Naive thymus-derived CD8-positive, alpha-beta T cell (primary cell): ENCODE results near the gene TBC1D20. TPM values are rescaled to one million over a fixed set of nuclear protein-coding genes. Genes with fewer than 3 reads are reported as not detected.
"Not testable (repeated sequence)": the region's sequence is repeated elsewhere in the genome, so short reads cannot be mapped to it uniquely, and the experiment has no call there.

Experiments
- ATAC-seq, 2 donors: fragments of 150-1000 bp; cut with Tn5 transposase in 1 of 2; sonication (Bioruptor Pico), chemical (Tn5 transposase) in 1 of 2; 1 replicate in 1 of 2; 2 replicates in 1 of 2; pipeline ENCODE4 v1.10.0; 2021; ENCODE audit warnings: mild to moderate bottlenecking in 2 of 2, moderate library complexity in 2 of 2
- POLR2A ChIA-PET: fragments of 350-600 bp; sonication (Branson Sonifier 250); formaldehyde crosslinking; loops from one replicate; lab custom pipeline; 2021; ENCODE audit warnings: antibody characterized with exemption; lab: Charles Lee
- DNase-seq, 10 donors: peaks; one replicate each; pipeline versions ENCODE4 v3.0.0 to v3.0.0-alpha.2; 2020 to 2022
- H3K27ac Mint-ChIP-seq, 10 donors: one replicate each; pipeline ENCODE4 v1.8.0; 2020 to 2022; ENCODE audit warnings: mild to moderate bottlenecking in 10 of 10, mixed read lengths in 10 of 10, moderate library complexity in 4 of 10, inconsistent platforms in 1 of 10
- H3K27me3 Mint-ChIP-seq, 5 donors: one replicate each; pipeline ENCODE4 v1.8.0; 2021 to 2022; ENCODE audit warnings: mixed read lengths in 5 of 5
- H3K36me3 Mint-ChIP-seq, 3 donors: one replicate each; pipeline ENCODE4 v1.8.0; 2020 to 2022; ENCODE audit warnings: mixed read lengths in 3 of 3, mild to moderate bottlenecking in 2 of 3, inconsistent platforms in 1 of 3
- H3K4me1 Mint-ChIP-seq, 4 donors: one replicate each; pipeline ENCODE4 v1.8.0; 2021 to 2022; ENCODE audit warnings: mixed read lengths in 4 of 4
- H3K4me3 Mint-ChIP-seq, 10 donors: one replicate each; pipeline ENCODE4 v1.8.0; 2020 to 2022; ENCODE audit warnings: mild to moderate bottlenecking in 10 of 10, mixed read lengths in 10 of 10, moderate library complexity in 6 of 10, inconsistent platforms in 1 of 10
- H3K9me3 Mint-ChIP-seq, 9 donors: one replicate each; pipeline ENCODE4 v1.8.0; 2020 to 2022; ENCODE audit warnings: mixed read lengths in 9 of 9, mild to moderate bottlenecking in 3 of 9, inconsistent platforms in 1 of 9, moderate library complexity in 1 of 9
- polyA plus RNA-seq, 3 donors: library from polyadenylated mRNA; unstranded; fragments of 300-500 nt; fragmentation: Illumina TruSeq; gene quantifications; one replicate each; pipeline ENCODE4 v1.2.3, GENCODE V29; 2021
- total RNA-seq, 8 experiments: library from RNA in 2 of 8; stranded (reverse) in 2 of 8; gene quantifications; one replicate each; pipeline ENCODE4 v1.2.3 and lab custom pipeline; 2021 to 2026

Gene TBC1D20
- total and polyA plus RNA-seq, 5 experiments from 2014 or later = 13.8 to 36.6 (median 20.8) TPM

DNA sequence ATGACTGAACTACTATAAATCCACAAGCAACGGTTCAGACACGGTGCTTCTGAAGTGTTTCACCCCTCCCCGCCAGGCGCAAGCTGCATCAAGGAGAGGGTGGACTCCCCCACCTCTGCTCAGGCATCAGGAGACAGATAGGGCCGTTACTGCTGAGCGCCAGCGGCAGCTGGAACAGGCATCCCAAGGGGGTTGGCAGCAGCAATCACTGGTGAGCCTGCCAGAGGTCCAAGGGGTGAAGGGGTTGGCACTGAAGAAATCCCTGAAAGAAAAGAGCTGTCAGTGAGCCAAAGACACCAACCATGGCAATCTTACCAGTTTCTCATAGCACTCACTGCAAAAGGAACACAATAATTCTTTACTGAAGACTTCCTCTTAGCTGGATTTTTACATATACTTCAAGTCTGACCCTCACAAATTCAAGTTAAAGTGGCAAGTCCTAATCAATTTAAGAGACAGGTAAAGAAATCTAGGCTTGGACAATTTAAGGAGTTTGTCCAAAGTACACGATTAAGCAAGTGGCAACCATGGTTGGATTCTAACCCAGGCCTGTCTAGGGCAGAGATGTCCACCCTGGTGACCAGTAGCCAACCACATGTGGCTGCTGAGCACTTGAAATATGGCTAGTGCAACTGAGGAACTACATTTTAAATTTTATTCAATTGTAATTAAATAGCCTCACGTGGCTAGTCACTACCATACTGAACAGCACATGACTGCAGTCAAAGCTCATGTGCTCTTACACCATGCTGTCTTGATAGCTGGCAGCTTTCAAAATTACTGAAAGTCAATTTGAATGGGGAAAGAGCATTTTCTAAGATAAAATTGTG is 21.7 kb upstream of the TBC1D20 start:
- no peak for ATAC-seq
- no peaks in the 10 kb centered on the region for H3K27me3 Mint-ChIP-seq
- no peak for DNase-seq
- no peak overlapping the region for H3K4me3 Mint-ChIP-seq
- H3K9me3 Mint-ChIP-seq = no peaks in the 10 kb centered on the region
- peak overlapping the region in 2 of 10 donors; percentile 48 to 62 for H3K27ac Mint-ChIP-seq
- peaks cover 0 to 86% (median 15%) of the 10 kb centered on the region in 3 donors for H3K36me3 Mint-ChIP-seq
- POLR2A ChIA-PET = no interaction called here
- H3K4me1 Mint-ChIP-seq = peaks cover 13 to 25% (median 18%) of the 10 kb centered on the region in 4 donors

GRCh38 chr20:481167-481566 is 18.8 kb upstream of the TBC1D20 start:
- DNase-seq (peak in 3 of 10 donors; percentile 2 to 37 (median 13)), ATAC-seq (peak; percentile 60 to 84)
- H3K4me3 Mint-ChIP-seq = peak overlapping the region in 1 of 10 donors; percentile 30
- POLR2A ChIA-PET = no interaction called here
- peaks cover 0 to 63% (median 2%) of the 10 kb centered on the region in 3 donors for H3K36me3 Mint-ChIP-seq
- peaks cover 14 to 30% (median 23%) of the 10 kb centered on the region in 4 donors for H3K4me1 Mint-ChIP-seq
- no peaks in the 10 kb centered on the region for H3K27me3 Mint-ChIP-seq
- no peaks in the 10 kb centered on the region for H3K9me3 Mint-ChIP-seq
- peak overlapping the region in 2 of 10 donors; percentile 23 to 81 for H3K27ac Mint-ChIP-seq

DNA sequence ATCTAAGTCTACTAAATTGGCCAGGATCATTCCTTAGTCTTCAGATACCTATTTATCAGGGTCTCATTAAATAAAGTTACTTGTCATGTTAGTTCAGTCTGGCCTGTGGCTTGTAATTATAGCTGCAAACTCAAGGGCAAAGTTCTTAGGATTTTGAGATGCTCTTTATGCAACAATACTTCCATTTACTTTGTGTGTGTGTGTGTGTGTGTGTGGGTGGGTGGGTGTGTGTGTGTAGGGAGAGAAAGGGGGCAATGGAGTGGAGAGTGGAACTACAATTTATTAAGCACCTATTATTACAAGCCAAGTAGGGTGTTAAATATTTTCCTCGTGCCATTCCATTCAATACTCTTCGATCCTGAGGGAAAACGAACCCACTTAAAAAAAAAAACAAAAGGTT is 17.7 kb upstream of the TBC1D20 start:
- Mint-ChIP-seq H3K4me3 (no peak overlapping the region), H3K27ac (peak overlapping the region in 1 of 10 donors; percentile 78)

GRCh38 chr20:479487-479886 is 17.2 kb upstream of the TBC1D20 start:
- H3K36me3 Mint-ChIP-seq = peaks cover 0 to 48% (median 0%) of the 10 kb centered on the region in 3 donors
- DNase-seq (no peak), ATAC-seq (no peak)
- POLR2A ChIA-PET = interaction anchor here (1.5 kb wide), 1 partner anchor 125 kb away, joined by 6 read pairs; no protein-coding TSS in a partner anchor
- H3K4me3 Mint-ChIP-seq = no peak overlapping the region
- H3K27ac Mint-ChIP-seq = no peak overlapping the region
- H3K4me1 Mint-ChIP-seq = peaks cover 14 to 30% (median 23%) of the 10 kb centered on the region in 4 donors
- H3K27me3 Mint-ChIP-seq = no peaks in the 10 kb centered on the region
- H3K9me3 Mint-ChIP-seq = no peaks in the 10 kb centered on the region

More for the DNA sequence above, 17.7 kb upstream of the TBC1D20 start:
- Mint-ChIP-seq H3K4me1 (peaks cover 14 to 30% (median 23%) of the 10 kb centered on the region in 4 donors), H3K36me3 (peaks cover 0 to 52% (median 0%) of the 10 kb centered on the region in 3 donors), H3K9me3 (no peaks in the 10 kb centered on the region), H3K27me3 (no peaks in the 10 kb centered on the region)
- ATAC-seq = no peak
- POLR2A ChIA-PET = no interaction called here
- DNase-seq = no peak

DNA sequence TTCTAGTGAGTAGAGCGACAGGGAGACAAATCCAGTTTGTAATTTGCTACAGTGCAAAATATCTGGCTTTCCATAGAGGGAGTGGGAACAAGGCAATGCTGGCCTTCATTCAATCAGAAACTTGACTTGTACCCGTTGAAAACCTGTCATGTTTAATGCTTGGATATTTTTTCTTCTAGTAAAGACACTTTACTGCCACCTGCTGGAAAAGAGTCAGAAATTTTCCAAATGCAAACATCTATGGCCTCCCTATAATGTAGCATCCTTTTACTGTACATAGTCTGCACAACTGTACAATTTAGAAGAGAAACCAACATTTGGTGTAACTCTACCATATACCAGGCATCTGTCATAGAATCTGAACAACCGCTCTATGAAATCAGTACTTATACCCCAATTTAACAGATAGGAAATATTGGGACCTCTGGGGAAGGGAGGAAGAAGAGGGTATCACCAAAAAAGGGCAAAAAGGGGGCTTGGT is 16.7 kb upstream of the TBC1D20 start:
- peak in 8 of 10 donors; percentile 17 to 75 (median 54) for DNase-seq
- Mint-ChIP-seq H3K9me3 (no peaks in the 10 kb centered on the region), H3K4me1 (peaks cover 14 to 30% (median 23%) of the 10 kb centered on the region in 4 donors), H3K27me3 (no peaks in the 10 kb centered on the region), H3K4me3 (no peak overlapping the region), H3K27ac (peak overlapping the region in 4 of 10 donors; percentile 8 to 39 (median 28)), H3K36me3 (peaks cover 0 to 43% (median 0%) of the 10 kb centered on the region in 3 donors)
- POLR2A ChIA-PET = interaction anchor here (0.7 to 1.5 kb wide), 3 partner anchors 40 to 125 kb away, joined by 4 to 6 read pairs (median 5); no protein-coding TSS in a partner anchor
- ATAC-seq = peak; percentile 66 to 80

DNA sequence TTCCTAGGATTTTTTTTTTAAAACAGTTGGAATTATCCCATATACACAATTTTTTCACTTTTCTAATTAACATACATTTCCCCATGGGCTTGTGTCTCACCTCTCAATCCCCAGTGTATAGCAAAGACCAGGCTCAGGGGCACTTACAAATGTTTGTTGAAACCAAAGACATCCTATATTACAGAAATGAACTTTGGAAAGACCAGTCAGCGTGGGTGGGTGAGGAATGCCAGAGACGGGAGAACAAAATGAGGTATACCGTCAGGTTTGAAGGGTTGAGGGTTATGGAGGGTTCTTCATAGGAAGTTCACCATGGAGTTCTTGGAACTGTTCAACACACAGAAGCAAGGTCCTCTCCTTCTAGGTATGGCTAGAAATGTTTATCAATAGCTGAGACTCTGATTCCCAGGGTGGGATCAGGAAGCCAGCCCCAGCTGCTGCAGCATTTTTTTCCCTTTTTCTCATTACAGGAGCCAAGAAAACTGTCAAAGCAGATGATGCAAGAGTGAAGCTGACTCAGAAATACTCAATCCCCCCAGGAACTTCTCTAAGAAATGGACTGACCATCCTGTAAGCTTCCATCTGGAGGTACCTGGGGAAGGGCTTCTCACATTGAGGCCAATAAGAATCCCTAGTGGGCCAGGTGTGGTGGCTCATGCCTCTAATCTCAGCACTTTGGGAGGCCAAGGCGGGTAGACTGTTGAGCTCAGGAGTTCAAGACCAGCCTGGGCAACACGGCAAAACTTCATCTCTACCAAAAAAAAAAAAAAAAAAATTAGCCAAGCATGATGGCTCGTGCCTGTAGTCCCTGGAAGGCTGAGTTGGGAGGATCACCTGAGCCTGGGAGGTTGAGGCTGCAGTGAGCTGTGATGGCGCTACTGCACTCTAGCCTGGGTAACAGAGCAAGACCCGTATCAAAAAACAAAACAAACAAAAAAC is 15.9 kb upstream of the TBC1D20 start:
- POLR2A ChIA-PET = interaction anchor here (0.6 to 1.5 kb wide), 5 partner anchors 40 to 124 kb away, joined by 3 to 6 read pairs (median 4); no protein-coding TSS in a partner anchor
- H3K27ac Mint-ChIP-seq = peak overlapping the region in 3 of 10 donors; percentile 8 to 37 (median 18)
- peak in 1 of 2 donors; percentile 18 for ATAC-seq
- H3K9me3 Mint-ChIP-seq = no peaks in the 10 kb centered on the region
- no peak overlapping the region for H3K4me3 Mint-ChIP-seq
- H3K27me3 Mint-ChIP-seq = no peaks in the 10 kb centered on the region
- H3K4me1 Mint-ChIP-seq = peaks cover 14 to 30% (median 23%) of the 10 kb centered on the region in 4 donors
- DNase-seq = no peak
- peaks cover 0 to 36% (median 0%) of the 10 kb centered on the region in 3 donors for H3K36me3 Mint-ChIP-seq

DNA sequence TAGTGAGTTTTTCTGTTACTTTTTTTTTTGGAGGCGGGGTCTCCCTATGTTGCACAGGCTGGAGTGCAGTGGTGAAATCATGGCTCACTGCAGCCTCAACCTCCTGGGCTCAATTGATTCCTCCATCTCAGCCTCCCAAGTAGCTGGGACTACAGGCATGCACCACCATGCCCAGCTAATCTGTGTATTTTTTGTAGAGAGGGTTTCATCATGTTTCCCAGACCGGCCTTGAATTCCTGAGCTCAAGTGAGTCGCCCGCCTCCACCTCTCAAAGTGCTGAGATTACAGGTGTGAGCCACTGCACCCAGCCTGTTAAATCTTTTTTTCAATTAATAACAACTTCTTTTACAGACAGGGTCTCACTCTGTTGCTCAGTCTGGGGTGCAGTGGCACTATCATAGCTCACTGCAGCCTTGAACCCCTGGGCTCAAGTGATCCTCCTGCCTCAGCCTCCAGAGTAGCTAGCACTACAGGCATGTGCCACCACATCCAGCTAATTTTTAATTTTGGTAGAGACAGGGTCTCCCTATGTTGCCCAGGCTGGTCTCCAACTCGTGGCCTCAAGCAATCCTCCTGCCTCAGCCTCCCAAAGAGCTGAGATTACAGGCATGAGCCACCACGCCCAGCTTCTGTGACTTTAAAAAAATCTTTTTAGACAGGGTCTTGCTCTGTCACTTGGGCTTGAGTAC is 14.4 kb upstream of the TBC1D20 start:
- ATAC-seq, POLR2A ChIA-PET, H3K4me3 Mint-ChIP-seq: not testable (repeated sequence)

GRCh38 chr20:475463-476357 is 13.4 kb upstream of the TBC1D20 start:
- peaks cover 0 to 18% (median 0%) of the 10 kb centered on the region in 3 donors for H3K36me3 Mint-ChIP-seq
- H3K27ac Mint-ChIP-seq = peak overlapping the region in 4 of 10 donors; percentile 8 to 52 (median 34)
- H3K4me3 Mint-ChIP-seq = no peak overlapping the region
- ATAC-seq = no peak
- DNase-seq = no peak
- no peaks in the 10 kb centered on the region for H3K9me3 Mint-ChIP-seq
- POLR2A ChIA-PET = interaction anchor here (0.6 kb wide), 1 partner anchor 284 kb away, joined by 3 read pairs; no protein-coding TSS in a partner anchor
- H3K27me3 Mint-ChIP-seq = no peaks in the 10 kb centered on the region
- H3K4me1 Mint-ChIP-seq = peaks cover 7 to 24% (median 10%) of the 10 kb centered on the region in 4 donors

More for the DNA sequence above, 14.4 kb upstream of the TBC1D20 start:
- peaks cover 0 to 23% (median 0%) of the 10 kb centered on the region in 3 donors for H3K36me3 Mint-ChIP-seq
- H3K27ac Mint-ChIP-seq, H3K9me3 Mint-ChIP-seq, DNase-seq, H3K27me3 Mint-ChIP-seq: not testable (repeated sequence)
- H3K4me1 Mint-ChIP-seq = peaks cover 10 to 34% (median 18%) of the 10 kb centered on the region in 4 donors

DNA sequence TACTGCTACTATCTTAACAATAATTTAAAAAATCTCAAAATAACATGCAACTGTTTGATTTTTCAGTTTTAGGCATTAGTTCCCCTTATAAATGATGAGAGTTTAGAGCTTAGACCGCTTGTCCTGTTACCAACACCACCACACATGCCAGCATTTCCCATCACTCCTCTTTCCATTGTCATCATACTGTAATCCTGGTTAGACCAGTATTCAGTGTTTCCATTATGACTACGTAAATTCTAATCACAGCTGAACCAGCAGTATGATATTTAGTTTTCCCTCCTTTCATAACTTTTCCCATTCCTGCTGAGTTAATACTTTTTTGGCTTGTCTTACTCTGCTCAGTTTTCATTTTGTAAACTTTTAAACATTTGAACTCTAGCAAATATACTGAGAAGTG is 12.2 kb upstream of the TBC1D20 start:
- POLR2A ChIA-PET = no interaction called here
- Mint-ChIP-seq H3K27me3 (no peaks in the 10 kb centered on the region), H3K4me1 (peaks cover 4 to 17% (median 8%) of the 10 kb centered on the region in 4 donors), H3K9me3 (peaks cover 0 to 6% (median 0%) of the 10 kb centered on the region in 9 donors), H3K4me3 (no peak overlapping the region), H3K36me3 (peaks cover 0 to 12% (median 6%) of the 10 kb centered on the region in 3 donors), H3K27ac (peak overlapping the region in 1 of 10 donors; percentile 80)
- DNase-seq = no peak
- no peak for ATAC-seq

DNA sequence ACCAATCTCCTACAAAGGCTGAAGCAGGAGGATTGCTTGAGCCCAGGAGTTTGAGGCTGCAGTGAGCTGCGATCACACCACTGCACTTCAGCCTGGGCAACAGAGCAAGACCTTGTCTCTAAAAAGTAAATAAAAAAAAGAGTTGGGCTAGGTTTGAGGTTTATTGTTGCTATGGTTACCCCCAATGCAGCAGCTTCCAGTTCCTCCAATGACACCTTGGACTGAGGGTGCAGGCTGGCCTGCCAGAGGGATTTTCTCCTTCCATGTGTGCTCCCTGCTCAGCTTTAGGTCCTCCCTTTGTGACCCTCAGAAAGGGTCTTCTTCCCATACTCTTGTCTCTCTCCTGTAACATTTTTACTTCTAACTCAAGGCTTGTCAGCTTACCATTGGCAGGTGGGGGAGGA is 10.6 kb upstream of the TBC1D20 start:
- DNase-seq (no peak), ATAC-seq (no peak)
- H3K27ac Mint-ChIP-seq = peak overlapping the region in 1 of 10 donors; percentile 46
- H3K4me1 Mint-ChIP-seq = peaks cover 0 to 9% (median 2%) of the 10 kb centered on the region in 4 donors
- POLR2A ChIA-PET = interaction anchor here (1.4 kb wide), 1 partner anchor 34 kb away, joined by 3 read pairs; no protein-coding TSS in a partner anchor
- peaks cover 0 to 8% (median 0%) of the 10 kb centered on the region in 5 donors for H3K27me3 Mint-ChIP-seq
- H3K36me3 Mint-ChIP-seq = peaks cover 0 to 6% (median 5%) of the 10 kb centered on the region in 3 donors
- peaks cover 0 to 7% (median 0%) of the 10 kb centered on the region in 9 donors for H3K9me3 Mint-ChIP-seq
- peak overlapping the region in 1 of 10 donors; percentile 44 for H3K4me3 Mint-ChIP-seq
